HepG2 (cell line): ENCODE data around the gene RBMS2. TPM values are rescaled to one million over a fixed set of nuclear protein-coding genes. Genes with fewer than 3 reads are reported as not detected.

ENCODE experiments used
- BATF2 ChIP-seq: sonication (generic); formaldehyde crosslinking; IDR thresholded peaks from 2 replicates; pipeline ENCODE4 v1.8.0; 2022; ENCODE audit warnings: mild to moderate bottlenecking, missing genetic modification reagents, moderate library complexity
- CENPT ChIP-seq: sonication (generic); formaldehyde crosslinking; IDR thresholded peaks from 2 replicates; pipeline ENCODE4 v1.8.0; 2022; ENCODE audit warnings: low read depth, mild to moderate bottlenecking, moderate library complexity, missing genetic modification reagents
- CREM ChIP-seq, 2 experiments: sonication (generic) in 1 of 2; formaldehyde crosslinking in 1 of 2; IDR thresholded peaks; 2 replicates each; pipeline versions ENCODE4 v1.4.0 to v1.6.1; 2016 to 2020; ENCODE audit warnings: antibody characterized with exemption in 1 of 2, mild to moderate bottlenecking in 1 of 2, missing genetic modification reagents in 1 of 2
- MAFG ChIP-seq: sonication (generic); formaldehyde crosslinking; IDR thresholded peaks from 2 replicates; pipeline ENCODE4 v1.5.1; 2020; ENCODE audit warnings: mild to moderate bottlenecking, missing genetic modification reagents
- MED1 ChIP-seq: sonication (generic); formaldehyde crosslinking; IDR thresholded peaks from 2 replicates; pipeline ENCODE4 v1.4.0; 2020; ENCODE audit warnings: missing genetic modification reagents
- NONO ChIP-seq, 2 experiments: fragments of 450-650 bp in 1 of 2; sonication (generic) in 1 of 2; formaldehyde crosslinking in 1 of 2; IDR thresholded peaks in 1 of 2; conservative IDR thresholded peaks in 1 of 2; 2 replicates each; pipeline versions ENCODE4 v1.6.1 to v1.8.0; 2017 to 2022; ENCODE audit warnings: mild to moderate bottlenecking in 1 of 2, missing genetic modification reagents in 1 of 2, moderate library complexity in 1 of 2
- PBX2 ChIP-seq: IDR thresholded peaks from 2 replicates; pipeline ENCODE4 v1.6.1; 2016; ENCODE audit warnings: control low read depth
- PHF8 ChIP-seq: sonication (generic); formaldehyde crosslinking; IDR thresholded peaks from 2 replicates; pipeline ENCODE4 v1.5.0; 2020; ENCODE audit warnings: missing genetic modification reagents
- POLR2A ChIP-seq, 2 experiments: IDR thresholded peaks; 2 replicates each; pipeline ENCODE4 v1.6.1; 2011; ENCODE audit warnings: low read depth in 2 of 2, low read length in 2 of 2, mild to moderate bottlenecking in 1 of 2, moderate library complexity in 1 of 2; ENCODE audit not compliant: insufficient read depth in 1 of 2
- RAD21 ChIP-seq: fragments of 450-650 bp; formaldehyde crosslinking; IDR thresholded peaks from 2 replicates; pipeline ENCODE4 v1.5.0; 2020; ENCODE audit warnings: mild to moderate bottlenecking
- RNF219 ChIP-seq: sonication (generic); formaldehyde crosslinking; IDR thresholded peaks from 2 replicates; pipeline ENCODE4 v1.5.0; 2020; ENCODE audit warnings: mild to moderate bottlenecking, missing genetic modification reagents
- SMARCC2 ChIP-seq: fragments of 450-650 bp; IDR thresholded peaks from 2 replicates; pipeline ENCODE4 v1.6.1; 2017; ENCODE audit warnings: antibody characterized with exemption, mild to moderate bottlenecking
- SRF ChIP-seq: IDR thresholded peaks from 2 replicates; pipeline ENCODE4 v1.6.1; 2011; ENCODE audit warnings: mild to moderate bottlenecking, low read depth, low read length, moderate library complexity
- ZFP1 ChIP-seq: IDR thresholded peaks from 2 replicates; pipeline ENCODE4 v1.6.1; 2016
- ZNF142 ChIP-seq: sonication (generic); formaldehyde crosslinking; IDR thresholded peaks from 2 replicates; pipeline ENCODE4 v1.4.0; 2020; ENCODE audit warnings: missing genetic modification reagents
- ZNF296 ChIP-seq: sonication (generic); formaldehyde crosslinking; conservative IDR thresholded peaks from 2 replicates; pipeline ENCODE4 v1.5.0; 2020; ENCODE audit warnings: mild to moderate bottlenecking, missing genetic modification reagents
- ZNF414 ChIP-seq: sonication (generic); formaldehyde crosslinking; IDR thresholded peaks from 2 replicates; pipeline ENCODE4 v1.5.0; 2020; ENCODE audit warnings: missing genetic modification reagents
- polyA plus RNA-seq, 8 experiments: library from polyadenylated mRNA; depleted of rRNA in 3 of 8; stranded (reverse) in 7 of 8; unstranded in 1 of 8; fragments of >200 nt; fragmentation: Illumina TruSeq in 4 of 8; extraction: Trizol in 4 of 8; gene quantifications; 2 replicates each; pipeline versions ENCODE4 v1.2.1 to v1.2.3, GENCODE V29; 2011 to 2016; ENCODE audit warnings: low read depth in 4 of 8, missing spikeins in 1 of 8, mixed read lengths in 1 of 8; ENCODE audit not compliant: insufficient read depth in 1 of 8
- total RNA-seq, 5 experiments: library from RNA; depleted of rRNA; stranded (reverse); fragments of >200 nt; fragmentation: Illumina TruSeq; extraction: Trizol; gene quantifications; 2 replicates each; pipeline ENCODE4 v1.2.3, GENCODE V29; 2016; ENCODE audit warnings: low read depth in 1 of 5

The RBMS2 gene
- total and polyA plus RNA-seq, 2 of the 13 experiments (the other 11 are each of a cell fraction or from before 2014, with no cell fraction given) = 0.53 to 7.4 TPM

GRCh38 chr12:56635806-56636674, 114.4 kb downstream of the RBMS2 start (continued):
- peak; percentile 51; the same call in 1 of the 2 replicates for TF ChIP-seq PHF8 (CRISPR knock-in tag)
- no peak for TF ChIP-seq NONO (IDR thresholded peaks at IDR 0.05)
- 0 out of 2 replicates have a peak, but pooled peaks have one; percentile 27 for TF ChIP-seq NONO (CRISPR knock-in tag; conservative IDR thresholded peaks at IDR 0.05)
- no peak for TF ChIP-seq CENPT (CRISPR knock-in tag)
- no peak for TF ChIP-seq SMARCC2
- TF ChIP-seq CREM (IDR thresholded peaks at IDR 0.05) = no peak
- no peak for TF ChIP-seq CREM (CRISPR knock-in tag; IDR thresholded peaks at IDR 0.05)
- peak in 1 of 2 experiments; percentile 62; a peak in 2 of 4 replicates for TF ChIP-seq POLR2A (IDR thresholded peaks at IDR 0.05; ENCODE audit: insufficient read depth in 1 of 2, low read depth in 2 of 2, low read length in 2 of 2)
- no peak for TF ChIP-seq SRF
- TF ChIP-seq BATF2 (CRISPR knock-in tag) = no peak
- TF ChIP-seq PBX2 = peak; percentile 40; the same call in 1 of the 2 replicates
- peak; percentile 42 for TF ChIP-seq MED1 (CRISPR knock-in tag)
- TF ChIP-seq RNF219 (CRISPR knock-in tag) = 0 out of 2 replicates have a peak, but pooled peaks have one; percentile 54
- TF ChIP-seq ZFP1 = no peak
- peak; percentile 67; the same call in 1 of the 2 replicates for TF ChIP-seq MAFG
- TF ChIP-seq ZNF142 = no peak
- no peak for TF ChIP-seq ZNF414 (CRISPR knock-in tag)
- TF ChIP-seq ZNF296 (CRISPR knock-in tag) = 0 out of 2 replicates have a peak, but pooled peaks have one; percentile 49
- TF ChIP-seq RAD21 (CRISPR knock-in tag) = no peak
